K562 (cell line): ENCODE data around the gene STX19. TPM values are rescaled to one million over a fixed set of nuclear protein-coding genes. Genes with fewer than 3 reads are reported as not detected.

Experiments used
- CAMTA2 ChIP-seq: fragments of 250-450 bp; sonication (Bioruptor Pico); conservative IDR thresholded peaks from 2 replicates; pipeline ENCODE4 v1.5.1; 2022
- DMBX1 ChIP-seq: fragments of 250-450 bp; sonication (Bioruptor Pico); IDR thresholded peaks from 2 replicates; pipeline ENCODE4 v1.8.0; 2022; ENCODE audit warnings: inconsistent platforms, mild to moderate bottlenecking, moderate library complexity, borderline replicate concordance
- HNRNPL ChIP-seq: fragments of 200-400 bp; formaldehyde crosslinking; IDR thresholded peaks from 2 replicates; pipeline ENCODE4 v1.6.1; 2017; ENCODE audit warnings: low read depth, mild to moderate bottlenecking, low read length
- MAFF ChIP-seq: IDR thresholded peaks from 2 replicates; pipeline ENCODE4 v1.6.1; 2012; ENCODE audit warnings: low read length, improper control_type of control experiment
- MAFK ChIP-seq: IDR thresholded peaks from 2 replicates; pipeline ENCODE4 v1.6.1; 2011; ENCODE audit warnings: low read length, improper control_type of control experiment
- NFE2L1 ChIP-seq: fragments of 450-650 bp; IDR thresholded peaks from 2 replicates; pipeline ENCODE4 v1.6.1; 2016; ENCODE audit warnings: missing genetic modification characterization, low read depth, mild to moderate bottlenecking, missing compliant biosample characterization, moderate library complexity, borderline replicate concordance
- NRF1 ChIP-seq, 2 experiments: fragments of 450-650 bp; IDR thresholded peaks in 1 of 2; conservative IDR thresholded peaks in 1 of 2; 2 replicates each; pipeline ENCODE4 v1.6.1; 2014; ENCODE audit warnings: mild to moderate bottlenecking in 2 of 2
- RBM14 ChIP-seq: fragments of 200-400 bp; formaldehyde crosslinking; IDR thresholded peaks from 2 replicates; pipeline ENCODE4 v1.6.1; 2018; ENCODE audit warnings: low read depth, mild to moderate bottlenecking, low read length, moderate library complexity, borderline replicate concordance; ENCODE audit not compliant: insufficient read depth
- SETDB1 ChIP-seq: IDR thresholded peaks from one replicate; pipeline ENCODE4 v1.6.1; 2012; ENCODE audit warnings: low read length, control low read depth, inconsistent platforms
- ZC3H4 ChIP-seq: sonication (generic); formaldehyde crosslinking; IDR thresholded peaks from 2 replicates; pipeline ENCODE4 v1.9.0; 2021; ENCODE audit warnings: missing genetic modification reagents, borderline replicate concordance
- ZNF584 ChIP-seq: fragments of 200-800 bp; sonication (Bioruptor generic); IDR thresholded peaks from 2 replicates; pipeline ENCODE4 v1.6.1; 2016; ENCODE audit warnings: low read depth, mild to moderate bottlenecking, missing genetic modification characterization, missing compliant biosample characterization
- ZNF77 ChIP-seq: fragments of 250-450 bp; sonication (Bioruptor Pico); IDR thresholded peaks from 2 replicates; pipeline ENCODE4 v1.5.0; 2020
- polyA plus RNA-seq, 8 experiments: library from polyadenylated mRNA; depleted of rRNA in 4 of 8; stranded (reverse) in 5 of 8; unstranded in 3 of 8; fragments of >200 nt; fragmentation: Nextera tagmentation in 2 of 8; fragmentation: Illumina TruSeq in 1 of 8; extraction: Ambion mirVana in 2 of 8; extraction: Trizol in 1 of 8; gene quantifications; 2 replicates each; pipeline versions ENCODE4 v1.2.1 to v1.2.3, GENCODE V29; 2011 to 2014; ENCODE audit warnings: inconsistent platforms in 1 of 8, missing spikeins in 1 of 8
- total RNA-seq, 7 experiments: library from RNA; depleted of rRNA in 6 of 7; stranded (reverse); fragments of >200 nt in 6 of 7; fragmentation: Illumina TruSeq in 2 of 7; extraction: Trizol in 2 of 7; gene quantifications; 2 replicates each; pipeline versions ENCODE4 v1.2.1 to v1.2.3, GENCODE V29; 2011 to 2021; ENCODE audit warnings: low replicate concordance in 1 of 7
- TF ChIP-seq, protein P1 (sequence below): fragments of 150-350 bp; conservative IDR thresholded peaks from 2 replicates; pipeline ENCODE4 v1.6.1; 2014; ENCODE audit warnings: low read length
- TF ChIP-seq, protein P2 (sequence below): fragments of 450-650 bp; IDR thresholded peaks from 2 replicates; pipeline ENCODE4 v1.6.1; 2016; ENCODE audit warnings: antibody characterized with exemption
- TF ChIP-seq, protein P3 (sequence below): IDR thresholded peaks from 2 replicates; pipeline ENCODE4 v1.6.1; 2016; ENCODE audit warnings: missing genetic modification characterization, missing compliant biosample characterization
- TF ChIP-seq, protein P4 (sequence below): fragments of 200-800 bp; sonication (Bioruptor generic); IDR thresholded peaks from 2 replicates; pipeline ENCODE4 v1.6.1; 2016; ENCODE audit warnings: missing genetic modification characterization, missing compliant biosample characterization

The STX19 gene
- total and polyA plus RNA-seq, 9 of the 15 experiments (the other 6 are each of a cell fraction or from before 2014, with no cell fraction given), result 0.04 TPM; not detected in 8

DNA sequence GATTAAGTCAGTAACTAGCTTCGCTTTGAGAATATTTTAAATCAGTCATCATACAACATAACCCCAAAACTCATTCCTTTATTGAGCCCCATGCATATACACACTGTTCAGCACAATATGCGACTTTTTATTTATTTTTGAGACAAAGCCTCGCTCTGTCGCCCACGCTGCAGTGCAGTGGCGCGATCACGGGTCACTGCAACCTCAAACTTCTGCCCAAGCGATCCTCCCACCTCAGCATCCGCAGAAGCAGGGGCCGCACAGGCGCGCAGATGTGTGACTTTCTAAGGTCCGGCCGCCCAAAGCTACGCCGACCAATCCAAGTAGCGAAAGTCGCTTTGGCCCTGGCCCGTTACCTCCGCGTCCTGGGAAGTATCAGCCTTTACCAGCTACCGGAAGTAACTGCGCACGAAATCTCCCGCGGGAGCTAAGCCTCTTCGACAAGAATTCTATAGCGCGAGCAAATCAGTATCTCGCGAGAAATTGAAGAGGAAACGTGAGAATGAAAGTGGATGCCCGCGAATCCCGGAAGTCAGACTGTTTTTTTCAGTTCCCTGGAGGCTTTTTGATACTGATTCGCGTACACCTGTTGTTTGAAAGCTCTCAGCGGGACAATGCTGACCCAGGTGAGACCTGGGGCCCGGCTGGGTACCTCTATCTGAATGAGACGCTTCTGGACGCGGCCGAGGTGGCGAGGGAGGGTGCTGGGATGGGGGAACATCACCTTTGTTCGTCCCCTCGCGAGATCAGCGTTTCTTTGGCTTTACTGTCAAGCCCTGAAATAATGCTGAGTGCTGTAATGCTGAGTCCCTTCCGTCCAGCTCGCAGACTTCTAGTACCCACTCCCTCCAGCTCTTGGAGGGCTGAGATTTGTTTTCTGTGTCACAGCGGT is 34.4 kb upstream of the STX19 start, which contains the start of the genes DHFR2 and NSUN3 (continued):
- no peak for TF ChIP-seq SETDB1
- no peak for TF ChIP-seq ZNF77 (CRISPR knock-in tag)
- TF ChIP-seq, protein P1, sequence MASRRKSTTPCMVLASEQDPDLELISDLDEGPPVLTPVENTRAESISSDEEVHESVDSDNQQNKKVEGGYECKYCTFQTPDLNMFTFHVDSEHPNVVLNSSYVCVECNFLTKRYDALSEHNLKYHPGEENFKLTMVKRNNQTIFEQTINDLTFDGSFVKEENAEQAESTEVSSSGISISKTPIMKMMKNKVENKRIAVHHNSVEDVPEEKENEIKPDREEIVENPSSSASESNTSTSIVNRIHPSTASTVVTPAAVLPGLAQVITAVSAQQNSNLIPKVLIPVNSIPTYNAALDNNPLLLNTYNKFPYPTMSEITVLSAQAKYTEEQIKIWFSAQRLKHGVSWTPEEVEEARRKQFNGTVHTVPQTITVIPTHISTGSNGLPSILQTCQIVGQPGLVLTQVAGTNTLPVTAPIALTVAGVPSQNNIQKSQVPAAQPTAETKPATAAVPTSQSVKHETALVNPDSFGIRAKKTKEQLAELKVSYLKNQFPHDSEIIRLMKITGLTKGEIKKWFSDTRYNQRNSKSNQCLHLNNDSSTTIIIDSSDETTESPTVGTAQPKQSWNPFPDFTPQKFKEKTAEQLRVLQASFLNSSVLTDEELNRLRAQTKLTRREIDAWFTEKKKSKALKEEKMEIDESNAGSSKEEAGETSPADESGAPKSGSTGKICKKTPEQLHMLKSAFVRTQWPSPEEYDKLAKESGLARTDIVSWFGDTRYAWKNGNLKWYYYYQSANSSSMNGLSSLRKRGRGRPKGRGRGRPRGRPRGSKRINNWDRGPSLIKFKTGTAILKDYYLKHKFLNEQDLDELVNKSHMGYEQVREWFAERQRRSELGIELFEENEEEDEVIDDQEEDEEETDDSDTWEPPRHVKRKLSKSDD, result peak; percentile 26; the same call in 1 of the 2 replicates
- TF ChIP-seq CAMTA2 (CRISPR knock-in tag), result no peak
- TF ChIP-seq ZC3H4 (CRISPR knock-in tag), result no peak
- peak; percentile 61; the same call in 1 of the 2 replicates for TF ChIP-seq MAFK
- TF ChIP-seq, protein P2, sequence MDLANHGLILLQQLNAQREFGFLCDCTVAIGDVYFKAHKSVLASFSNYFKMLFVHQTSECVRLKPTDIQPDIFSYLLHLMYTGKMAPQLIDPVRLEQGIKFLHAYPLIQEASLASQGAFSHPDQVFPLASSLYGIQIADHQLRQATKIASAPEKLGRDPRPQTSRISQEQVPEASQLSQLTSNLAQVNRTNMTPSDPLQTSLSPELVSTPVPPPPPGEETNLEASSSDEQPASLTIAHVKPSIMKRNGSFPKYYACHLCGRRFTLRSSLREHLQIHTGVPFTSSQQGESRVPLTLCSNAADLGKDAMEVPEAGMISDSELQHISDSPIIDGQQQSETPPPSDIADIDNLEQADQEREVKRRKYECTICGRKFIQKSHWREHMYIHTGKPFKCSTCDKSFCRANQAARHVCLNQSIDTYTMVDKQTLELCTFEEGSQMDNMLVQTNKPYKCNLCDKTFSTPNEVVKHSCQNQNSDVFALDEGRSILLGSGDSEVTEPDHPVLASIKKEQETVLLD, result no peak
- no peak for TF ChIP-seq NFE2L1 (tag)
- TF ChIP-seq, protein P3, sequence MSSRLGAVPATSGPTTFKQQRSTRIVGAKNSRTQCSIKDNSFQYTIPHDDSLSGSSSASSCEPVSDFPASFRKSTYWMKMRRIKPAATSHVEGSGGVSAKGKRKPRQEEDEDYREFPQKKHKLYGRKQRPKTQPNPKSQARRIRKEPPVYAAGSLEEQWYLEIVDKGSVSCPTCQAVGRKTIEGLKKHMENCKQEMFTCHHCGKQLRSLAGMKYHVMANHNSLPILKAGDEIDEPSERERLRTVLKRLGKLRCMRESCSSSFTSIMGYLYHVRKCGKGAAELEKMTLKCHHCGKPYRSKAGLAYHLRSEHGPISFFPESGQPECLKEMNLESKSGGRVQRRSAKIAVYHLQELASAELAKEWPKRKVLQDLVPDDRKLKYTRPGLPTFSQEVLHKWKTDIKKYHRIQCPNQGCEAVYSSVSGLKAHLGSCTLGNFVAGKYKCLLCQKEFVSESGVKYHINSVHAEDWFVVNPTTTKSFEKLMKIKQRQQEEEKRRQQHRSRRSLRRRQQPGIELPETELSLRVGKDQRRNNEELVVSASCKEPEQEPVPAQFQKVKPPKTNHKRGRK, result no peak
- peak; percentile 35 for TF ChIP-seq MAFF
- peak; percentile 85 to 88 for TF ChIP-seq NRF1 (conservative IDR thresholded peaks at IDR 0.05 in 1 of 2, IDR thresholded peaks at IDR 0.05 in 1 of 2)
- no peak for TF ChIP-seq ZNF584
- TF ChIP-seq, protein P4, sequence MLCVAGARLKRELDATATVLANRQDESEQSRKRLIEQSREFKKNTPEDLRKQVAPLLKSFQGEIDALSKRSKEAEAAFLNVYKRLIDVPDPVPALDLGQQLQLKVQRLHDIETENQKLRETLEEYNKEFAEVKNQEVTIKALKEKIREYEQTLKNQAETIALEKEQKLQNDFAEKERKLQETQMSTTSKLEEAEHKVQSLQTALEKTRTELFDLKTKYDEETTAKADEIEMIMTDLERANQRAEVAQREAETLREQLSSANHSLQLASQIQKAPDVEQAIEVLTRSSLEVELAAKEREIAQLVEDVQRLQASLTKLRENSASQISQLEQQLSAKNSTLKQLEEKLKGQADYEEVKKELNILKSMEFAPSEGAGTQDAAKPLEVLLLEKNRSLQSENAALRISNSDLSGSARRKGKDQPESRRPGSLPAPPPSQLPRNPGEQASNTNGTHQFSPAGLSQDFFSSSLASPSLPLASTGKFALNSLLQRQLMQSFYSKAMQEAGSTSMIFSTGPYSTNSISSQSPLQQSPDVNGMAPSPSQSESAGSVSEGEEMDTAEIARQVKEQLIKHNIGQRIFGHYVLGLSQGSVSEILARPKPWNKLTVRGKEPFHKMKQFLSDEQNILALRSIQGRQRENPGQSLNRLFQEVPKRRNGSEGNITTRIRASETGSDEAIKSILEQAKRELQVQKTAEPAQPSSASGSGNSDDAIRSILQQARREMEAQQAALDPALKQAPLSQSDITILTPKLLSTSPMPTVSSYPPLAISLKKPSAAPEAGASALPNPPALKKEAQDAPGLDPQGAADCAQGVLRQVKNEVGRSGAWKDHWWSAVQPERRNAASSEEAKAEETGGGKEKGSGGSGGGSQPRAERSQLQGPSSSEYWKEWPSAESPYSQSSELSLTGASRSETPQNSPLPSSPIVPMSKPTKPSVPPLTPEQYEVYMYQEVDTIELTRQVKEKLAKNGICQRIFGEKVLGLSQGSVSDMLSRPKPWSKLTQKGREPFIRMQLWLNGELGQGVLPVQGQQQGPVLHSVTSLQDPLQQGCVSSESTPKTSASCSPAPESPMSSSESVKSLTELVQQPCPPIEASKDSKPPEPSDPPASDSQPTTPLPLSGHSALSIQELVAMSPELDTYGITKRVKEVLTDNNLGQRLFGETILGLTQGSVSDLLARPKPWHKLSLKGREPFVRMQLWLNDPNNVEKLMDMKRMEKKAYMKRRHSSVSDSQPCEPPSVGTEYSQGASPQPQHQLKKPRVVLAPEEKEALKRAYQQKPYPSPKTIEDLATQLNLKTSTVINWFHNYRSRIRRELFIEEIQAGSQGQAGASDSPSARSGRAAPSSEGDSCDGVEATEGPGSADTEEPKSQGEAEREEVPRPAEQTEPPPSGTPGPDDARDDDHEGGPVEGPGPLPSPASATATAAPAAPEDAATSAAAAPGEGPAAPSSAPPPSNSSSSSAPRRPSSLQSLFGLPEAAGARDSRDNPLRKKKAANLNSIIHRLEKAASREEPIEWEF, result no peak
- TF ChIP-seq HNRNPL, result no peak
- TF ChIP-seq DMBX1 (CRISPR knock-in tag), result no peak
- TF ChIP-seq RBM14, result no peak
